ENCODE data around the gene CPPED1.

- TF ChIP-seq POLR2AphosphoS5 (IDR thresholded peaks at IDR 0.05; ENCODE audit: borderline replicate concordance, low read depth, low read length), result no peak
- TF ChIP-seq EZH2 (IDR thresholded peaks at IDR 0.05), result no peak
- no peak for TF ChIP-seq FOXP2 (optimal IDR thresholded peaks at IDR 0.05; ENCODE audit: control extremely low read depth, extremely low read length, insufficient read depth)
These were observed 22.9 kb upstream of the CPPED1 start for GRCh38 chr16:12826559-12826958.
